ENCODE results near the gene BPIFB2. TPM values are rescaled to one million over a fixed set of nuclear protein-coding genes. Genes with fewer than 3 reads are reported as not detected.

Gene BPIFB2
- total RNA-seq, 3 donors from 2014 or later (not counting 1 experiment from before 2014, with no cell fraction given) = not detected

DNA sequence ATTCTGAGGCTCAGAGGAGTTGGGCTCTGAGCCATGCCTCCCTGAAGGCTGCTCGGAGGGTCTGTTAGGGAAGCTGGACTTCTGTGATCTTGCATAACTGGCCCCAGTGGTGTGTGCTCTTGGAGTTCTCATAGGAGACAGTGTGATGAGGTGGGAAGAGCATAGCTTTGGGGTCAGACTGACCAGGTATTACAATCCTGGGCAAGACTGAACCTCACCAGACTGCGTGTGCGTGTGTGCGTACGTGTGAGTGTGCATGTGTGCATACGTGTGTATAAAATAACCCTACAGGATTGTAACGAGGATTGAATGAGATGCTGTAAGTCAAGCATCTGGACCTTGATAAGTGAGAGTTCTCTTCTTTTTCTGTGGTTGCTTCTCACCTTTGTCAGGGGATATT lies 10.0 kb downstream of the BPIFB2 start:
- ATAC-seq (no peak), DNase-seq (no peak)
- Mint-ChIP-seq H3K27ac (no peak overlapping the region), H3K27me3 (ENCODE audit: low read depth in 2 of 2) (no peaks in the 10 kb centered on the region), H3K36me3 (no peaks in the 10 kb centered on the region), H3K4me1 (peaks cover 5 to 6% of the 10 kb centered on the region in 2 donors), H3K4me3 (no peak overlapping the region), H3K9me3 (no peaks in the 10 kb centered on the region)
- Histone ChIP-seq H3K36me3 (ENCODE audit: control insufficient read depth, insufficient read depth, low read length) (no peaks in the 10 kb centered on the region), H3K27me3 (ENCODE audit: control insufficient read depth, insufficient read depth, low read length) (no peaks in the 10 kb centered on the region), H3K27ac (ENCODE audit: low read length) (no peak overlapping the region), H3K9me3 (ENCODE audit: control insufficient read depth, insufficient read depth, low read length) (no peaks in the 10 kb centered on the region), H3K4me3 (ENCODE audit: low read length) (no peak overlapping the region), H3K4me1 (ENCODE audit: control insufficient read depth, insufficient read depth, low read length) (no peaks in the 10 kb centered on the region)
- WGBS (ENCODE audit: insufficient coverage) = 95% methylated on average over 7 of the region's 7 CpGs
- intact Hi-C loops (cut with micrococcal nuclease) = no loop called here
- TF ChIP-seq, protein P1, sequence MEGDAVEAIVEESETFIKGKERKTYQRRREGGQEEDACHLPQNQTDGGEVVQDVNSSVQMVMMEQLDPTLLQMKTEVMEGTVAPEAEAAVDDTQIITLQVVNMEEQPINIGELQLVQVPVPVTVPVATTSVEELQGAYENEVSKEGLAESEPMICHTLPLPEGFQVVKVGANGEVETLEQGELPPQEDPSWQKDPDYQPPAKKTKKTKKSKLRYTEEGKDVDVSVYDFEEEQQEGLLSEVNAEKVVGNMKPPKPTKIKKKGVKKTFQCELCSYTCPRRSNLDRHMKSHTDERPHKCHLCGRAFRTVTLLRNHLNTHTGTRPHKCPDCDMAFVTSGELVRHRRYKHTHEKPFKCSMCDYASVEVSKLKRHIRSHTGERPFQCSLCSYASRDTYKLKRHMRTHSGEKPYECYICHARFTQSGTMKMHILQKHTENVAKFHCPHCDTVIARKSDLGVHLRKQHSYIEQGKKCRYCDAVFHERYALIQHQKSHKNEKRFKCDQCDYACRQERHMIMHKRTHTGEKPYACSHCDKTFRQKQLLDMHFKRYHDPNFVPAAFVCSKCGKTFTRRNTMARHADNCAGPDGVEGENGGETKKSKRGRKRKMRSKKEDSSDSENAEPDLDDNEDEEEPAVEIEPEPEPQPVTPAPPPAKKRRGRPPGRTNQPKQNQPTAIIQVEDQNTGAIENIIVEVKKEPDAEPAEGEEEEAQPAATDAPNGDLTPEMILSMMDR (IDR thresholded peaks at IDR 0.05) = no peak

DNA sequence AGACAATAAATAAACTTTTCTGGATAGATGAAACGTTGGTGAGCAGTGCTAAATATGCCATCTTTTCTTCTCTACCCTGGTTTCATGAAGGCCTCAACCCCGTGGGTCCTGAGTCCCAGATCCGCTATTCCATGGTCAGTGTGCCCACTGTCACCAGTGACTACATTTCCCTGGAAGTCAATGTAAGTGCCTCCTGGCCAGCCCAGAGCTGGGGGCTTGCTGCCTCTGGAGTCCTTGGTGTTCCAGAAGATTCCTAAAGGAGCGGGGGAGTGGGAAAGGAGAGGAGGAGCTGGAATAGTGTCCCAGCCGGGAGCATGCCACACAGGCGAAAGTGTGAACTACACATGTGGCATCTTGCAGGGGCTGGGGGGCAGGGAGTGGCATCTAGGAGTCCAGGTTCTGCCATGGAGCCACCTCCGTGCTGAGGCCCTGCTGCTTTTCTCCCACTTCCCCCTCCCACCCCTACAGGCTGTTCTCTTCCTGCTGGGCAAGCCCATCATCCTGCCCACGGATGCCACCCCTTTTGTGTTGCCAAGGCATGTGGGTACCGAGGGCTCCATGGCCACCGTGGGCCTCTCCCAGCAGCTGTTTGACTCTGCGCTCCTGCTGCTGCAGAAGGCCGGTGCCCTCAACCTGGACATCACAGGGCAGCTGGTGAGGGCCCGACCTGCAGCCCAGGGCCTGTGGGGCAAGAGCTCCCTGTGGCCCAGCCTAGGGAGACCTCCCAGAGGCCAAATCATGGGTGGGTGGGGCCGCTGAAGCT lies 10.8 kb downstream of the BPIFB2 start:
- Histone ChIP-seq H3K9me3 (ENCODE audit: control insufficient read depth, insufficient read depth, low read length) (no peaks in the 10 kb centered on the region), H3K27ac (ENCODE audit: low read length) (no peak overlapping the region), H3K36me3 (ENCODE audit: control insufficient read depth, insufficient read depth, low read length) (no peaks in the 10 kb centered on the region), H3K27me3 (ENCODE audit: control insufficient read depth, insufficient read depth, low read length) (no peaks in the 10 kb centered on the region), H3K4me3 (ENCODE audit: low read length) (no peak overlapping the region), H3K4me1 (ENCODE audit: control insufficient read depth, insufficient read depth, low read length) (no peaks in the 10 kb centered on the region)
- Mint-ChIP-seq H3K36me3 (no peaks in the 10 kb centered on the region), H3K27me3 (ENCODE audit: low read depth in 2 of 2) (no peaks in the 10 kb centered on the region), H3K4me1 (peaks cover under 1 to 6% of the 10 kb centered on the region in 2 donors), H3K27ac (no peak overlapping the region), H3K9me3 (no peaks in the 10 kb centered on the region), H3K4me3 (no peak overlapping the region)
- intact Hi-C loops (cut with micrococcal nuclease) = no loop called here
- DNase-seq (no peak), ATAC-seq (no peak)
- 68% methylated on average over 14 of the region's 14 CpGs for WGBS (ENCODE audit: insufficient coverage)
- TF ChIP-seq, protein P1 (IDR thresholded peaks at IDR 0.05) = no peak

DNA sequence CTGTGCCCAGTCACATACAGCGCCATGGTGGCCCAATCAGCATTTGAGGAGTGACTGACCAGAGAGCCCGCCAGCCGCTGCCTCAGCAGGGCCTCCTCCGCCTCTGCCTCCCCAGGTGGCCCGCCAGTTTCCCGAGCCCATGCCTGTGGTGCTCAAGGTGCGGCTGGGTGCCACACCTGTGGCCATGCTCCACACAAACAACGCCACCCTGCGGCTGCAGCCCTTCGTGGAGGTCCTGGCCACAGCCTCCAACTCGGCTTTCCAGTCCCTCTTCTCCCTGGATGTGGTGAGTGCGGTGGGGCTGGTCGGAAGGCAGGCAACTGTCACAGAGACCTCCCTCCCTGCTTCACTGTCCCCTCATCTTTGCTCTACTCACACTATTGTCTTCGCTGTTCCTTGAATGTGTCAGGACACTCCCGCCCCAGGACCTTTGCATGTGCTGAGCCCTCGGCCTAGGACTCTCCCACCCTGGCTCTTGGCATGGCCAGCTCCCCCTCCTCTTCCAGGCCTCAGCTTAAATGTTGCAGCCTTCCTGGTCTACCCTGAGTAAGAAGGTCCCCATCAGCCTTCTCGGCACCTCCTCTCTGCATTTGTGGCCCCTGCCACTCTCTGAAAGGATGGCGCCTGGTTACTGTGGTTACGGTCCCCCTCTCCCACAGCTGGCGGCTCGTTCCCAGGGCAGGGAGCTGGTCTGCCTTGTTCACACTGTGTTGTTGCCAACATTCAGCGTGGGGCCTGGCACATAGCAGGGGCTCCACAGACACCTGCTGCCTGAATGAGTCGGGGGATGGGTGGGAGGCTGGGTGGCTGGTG lies 12.2 kb downstream of the BPIFB2 start:
- TF ChIP-seq, protein P1 (IDR thresholded peaks at IDR 0.05) = no peak

More for the DNA sequence above, 12.2 kb downstream of the BPIFB2 start:
- DNase-seq (no peak), ATAC-seq (no peak)
- Mint-ChIP-seq H3K9me3 (no peaks in the 10 kb centered on the region), H3K27me3 (ENCODE audit: low read depth in 2 of 2) (no peaks in the 10 kb centered on the region), H3K27ac (no peak overlapping the region), H3K4me3 (no peak overlapping the region), H3K36me3 (no peaks in the 10 kb centered on the region), H3K4me1 (peaks cover 0 to 1% of the 10 kb centered on the region in 2 donors)
- no peak overlapping the region for H3K27ac ChIP-seq (ENCODE audit: low read length)
- no peaks in the 10 kb centered on the region for H3K27me3 ChIP-seq (ENCODE audit: control insufficient read depth, insufficient read depth, low read length)
- WGBS (ENCODE audit: insufficient coverage) = 93% methylated on average over 23 of the region's 23 CpGs
- no peak overlapping the region for H3K4me3 ChIP-seq (ENCODE audit: low read length)
- no peaks in the 10 kb centered on the region for H3K36me3 ChIP-seq (ENCODE audit: control insufficient read depth, insufficient read depth, low read length)
- H3K4me1 ChIP-seq (ENCODE audit: control insufficient read depth, insufficient read depth, low read length) = no peaks in the 10 kb centered on the region
- H3K9me3 ChIP-seq (ENCODE audit: control insufficient read depth, insufficient read depth, low read length) = no peaks in the 10 kb centered on the region
- intact Hi-C loops (cut with micrococcal nuclease) = no loop called here

All from natural killer cell (primary cell).